HCT116 (cell line): ENCODE results near the gene WLS.

ENCODE experiments used
- EZH2phosphoT487 ChIP-seq: fragments of 200-600 bp; IDR thresholded peaks from 2 replicates; pipeline ENCODE4 v1.6.1; 2018; ENCODE audit warnings: antibody characterized with exemption, borderline replicate concordance
- JUND ChIP-seq: IDR thresholded peaks from 2 replicates; pipeline ENCODE4 v1.6.1; 2012
- POLR2A ChIP-seq: IDR thresholded peaks from 2 replicates; pipeline ENCODE4 v1.7.0; 2011; ENCODE audit warnings: borderline replicate concordance; ENCODE audit not compliant: insufficient read depth, insufficient read length; ENCODE audit errors: extremely low read depth
- POLR2AphosphoS5 ChIP-seq: IDR thresholded peaks from 2 replicates; pipeline ENCODE4 v1.6.1; 2011; ENCODE audit warnings: mild to moderate bottlenecking, low read depth, low read length, moderate library complexity
- RAD21 ChIP-seq: IDR thresholded peaks from 2 replicates; pipeline ENCODE4 v1.6.1; 2012; ENCODE audit warnings: low read depth, mild to moderate bottlenecking
- YY1 ChIP-seq: IDR thresholded peaks from 2 replicates; pipeline ENCODE4 v1.6.1; 2011; ENCODE audit warnings: low read length, low read depth, moderate library complexity, mild to moderate bottlenecking; ENCODE audit not compliant: insufficient replicate concordance; ENCODE audit errors: extremely low read depth
- TF ChIP-seq, protein P1 (sequence below), 3 experiments: fragments of 200-600 bp in 1 of 3; sonication (generic) in 1 of 3; IDR thresholded peaks in 2 of 3; conservative IDR thresholded peaks in 1 of 3; 2 replicates each; pipeline ENCODE4 v1.5.1; 2012 to 2017; ENCODE audit warnings: low read depth in 2 of 3, low read length in 2 of 3, antibody characterized with exemption in 1 of 3, borderline replicate concordance in 1 of 3, control low read depth in 1 of 3, mild to moderate bottlenecking in 1 of 3, mixed read lengths in 1 of 3, mixed run types in 1 of 3, moderate library complexity in 1 of 3; ENCODE audit not compliant: insufficient read depth in 1 of 3

DNA sequence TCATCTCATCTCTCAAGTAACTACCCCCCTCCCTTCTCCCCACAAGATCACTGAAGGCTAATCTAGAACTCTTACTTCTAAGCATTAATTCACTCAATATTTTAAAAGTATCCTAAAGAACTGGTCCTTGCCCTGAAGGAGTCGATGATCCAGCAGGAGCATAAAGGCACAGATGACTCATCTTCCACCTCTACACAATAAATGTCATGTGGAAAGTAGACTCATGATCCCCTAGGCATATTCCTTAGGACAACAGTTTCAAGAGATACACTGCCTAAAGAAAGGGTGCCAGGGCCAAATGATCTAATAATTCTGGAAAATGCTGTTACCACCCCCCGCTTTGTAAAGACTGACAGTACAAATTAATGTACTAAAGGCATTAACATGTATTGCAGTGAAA, 96.1 kb downstream of the WLS start:
- no peak for TF ChIP-seq RAD21
- TF ChIP-seq, protein P1, sequence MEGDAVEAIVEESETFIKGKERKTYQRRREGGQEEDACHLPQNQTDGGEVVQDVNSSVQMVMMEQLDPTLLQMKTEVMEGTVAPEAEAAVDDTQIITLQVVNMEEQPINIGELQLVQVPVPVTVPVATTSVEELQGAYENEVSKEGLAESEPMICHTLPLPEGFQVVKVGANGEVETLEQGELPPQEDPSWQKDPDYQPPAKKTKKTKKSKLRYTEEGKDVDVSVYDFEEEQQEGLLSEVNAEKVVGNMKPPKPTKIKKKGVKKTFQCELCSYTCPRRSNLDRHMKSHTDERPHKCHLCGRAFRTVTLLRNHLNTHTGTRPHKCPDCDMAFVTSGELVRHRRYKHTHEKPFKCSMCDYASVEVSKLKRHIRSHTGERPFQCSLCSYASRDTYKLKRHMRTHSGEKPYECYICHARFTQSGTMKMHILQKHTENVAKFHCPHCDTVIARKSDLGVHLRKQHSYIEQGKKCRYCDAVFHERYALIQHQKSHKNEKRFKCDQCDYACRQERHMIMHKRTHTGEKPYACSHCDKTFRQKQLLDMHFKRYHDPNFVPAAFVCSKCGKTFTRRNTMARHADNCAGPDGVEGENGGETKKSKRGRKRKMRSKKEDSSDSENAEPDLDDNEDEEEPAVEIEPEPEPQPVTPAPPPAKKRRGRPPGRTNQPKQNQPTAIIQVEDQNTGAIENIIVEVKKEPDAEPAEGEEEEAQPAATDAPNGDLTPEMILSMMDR (IDR thresholded peaks at IDR 0.05 in 2 of 3, conservative IDR thresholded peaks at IDR 0.05 in 1 of 3; ENCODE audit: borderline replicate concordance in 1 of 3, insufficient read depth in 1 of 3, low read depth in 2 of 3, low read length in 2 of 3) = no peak
- no peak for TF ChIP-seq POLR2A
- no peak for TF ChIP-seq YY1
- no peak for TF ChIP-seq POLR2AphosphoS5
- TF ChIP-seq EZH2phosphoT487 = no peak
- no peak; the same call in 1 of the 2 replicates for TF ChIP-seq JUND
